ENCODE data around the gene PATE4.
A peak's percentile ranks its signal among the peaks of the same experiment; 100 is the strongest.

PATE4 gene

GRCh38 chr11:125887373-125888324, 54.5 kb downstream of the PATE4 start, which contains the start of gene HYLS1:
HYLS1 (plus strand) TSS chr11:125887668; CDS start chr11:125899369, 11,701 bp downstream.
- peak; percentile 59 for DNase-seq
